Activated T-cell treated with anti-CD3 and anti-CD28 coated beads, Interleukin-2, amount 50 U/mL, for 1 hour (primary cell): Measurements from ENCODE around the gene FADS2.
A peak's percentile ranks its signal among the peaks of the same experiment; 100 is the strongest.

Source experiments
- DNase-seq: peaks from one replicate; pipeline ENCODE4 v3.0.0-alpha.2; 2020

The FADS2 gene

DNA sequence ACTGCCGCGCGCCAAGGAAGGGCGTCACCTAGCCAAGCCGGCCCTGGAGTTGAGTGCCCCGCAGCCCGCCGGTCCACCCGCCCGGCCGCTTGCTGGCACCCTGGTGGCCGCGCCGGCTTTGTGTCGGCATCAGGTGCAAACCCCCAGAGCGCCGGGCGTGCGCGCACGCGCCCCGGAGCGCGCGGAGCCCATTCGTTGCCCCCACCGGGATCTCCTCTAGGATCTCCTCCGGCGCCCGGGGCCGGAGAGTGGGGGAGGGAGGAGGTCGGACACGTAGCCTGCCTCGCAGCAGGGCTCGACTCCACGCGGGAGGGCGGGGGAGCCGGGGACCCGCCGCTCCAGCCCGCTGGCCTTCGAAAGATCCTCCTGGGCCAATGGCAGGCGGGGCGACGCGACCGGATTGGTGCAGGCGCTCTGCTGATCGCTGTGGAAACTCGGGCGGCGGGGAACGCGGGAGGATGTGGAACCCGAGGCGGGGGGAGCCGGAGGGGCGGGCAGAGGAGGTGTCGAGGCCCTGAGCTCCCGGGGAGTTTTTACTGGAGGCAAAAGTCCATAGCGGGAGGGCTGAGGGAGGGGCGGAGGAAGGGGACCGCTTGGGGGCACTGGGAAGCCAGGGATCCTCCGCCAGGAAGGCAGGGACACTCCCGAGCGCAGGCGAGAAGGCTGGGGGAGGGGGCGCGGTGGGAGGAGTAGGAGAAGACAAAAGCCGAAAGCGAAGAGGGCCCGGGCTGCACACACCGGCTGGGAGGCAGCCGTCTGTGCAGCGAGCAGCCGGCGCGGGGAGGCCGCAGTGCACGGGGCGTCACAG, at the start of gene FADS2:
Gene FADS2, plus strand, starts transcription at position 730 of the 808 bp plus-strand sequence. CDS start 91 bp downstream, outside the sequence.
- DNase-seq, result peak; percentile 68

DNA sequence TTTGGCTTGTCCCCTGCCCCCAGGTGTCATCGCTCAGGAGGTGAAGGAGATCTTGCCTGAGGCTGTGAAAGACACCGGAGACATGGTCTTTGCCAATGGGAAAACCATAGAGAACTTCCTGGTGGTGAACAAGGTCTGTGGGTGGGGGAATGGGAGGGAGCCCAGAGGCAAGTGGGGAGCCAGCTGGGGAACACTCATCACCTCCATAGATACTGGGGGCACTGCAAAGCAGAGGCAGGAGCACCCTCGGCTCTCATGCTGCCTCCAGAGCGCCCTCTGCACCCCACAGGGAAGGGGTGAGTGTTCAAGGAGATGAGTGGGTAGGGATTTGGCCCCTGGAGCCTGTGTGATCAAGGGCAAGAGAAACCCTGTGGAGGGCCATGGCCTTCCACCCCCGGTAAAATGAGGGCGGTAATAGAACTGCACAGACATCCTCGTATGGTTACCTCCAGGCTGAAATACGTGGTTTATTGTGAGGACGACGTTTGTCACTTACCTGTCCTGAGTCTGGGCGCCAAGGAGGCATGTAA, 49.7 kb upstream of the FADS2 start:
- no peak for DNase-seq

DNA sequence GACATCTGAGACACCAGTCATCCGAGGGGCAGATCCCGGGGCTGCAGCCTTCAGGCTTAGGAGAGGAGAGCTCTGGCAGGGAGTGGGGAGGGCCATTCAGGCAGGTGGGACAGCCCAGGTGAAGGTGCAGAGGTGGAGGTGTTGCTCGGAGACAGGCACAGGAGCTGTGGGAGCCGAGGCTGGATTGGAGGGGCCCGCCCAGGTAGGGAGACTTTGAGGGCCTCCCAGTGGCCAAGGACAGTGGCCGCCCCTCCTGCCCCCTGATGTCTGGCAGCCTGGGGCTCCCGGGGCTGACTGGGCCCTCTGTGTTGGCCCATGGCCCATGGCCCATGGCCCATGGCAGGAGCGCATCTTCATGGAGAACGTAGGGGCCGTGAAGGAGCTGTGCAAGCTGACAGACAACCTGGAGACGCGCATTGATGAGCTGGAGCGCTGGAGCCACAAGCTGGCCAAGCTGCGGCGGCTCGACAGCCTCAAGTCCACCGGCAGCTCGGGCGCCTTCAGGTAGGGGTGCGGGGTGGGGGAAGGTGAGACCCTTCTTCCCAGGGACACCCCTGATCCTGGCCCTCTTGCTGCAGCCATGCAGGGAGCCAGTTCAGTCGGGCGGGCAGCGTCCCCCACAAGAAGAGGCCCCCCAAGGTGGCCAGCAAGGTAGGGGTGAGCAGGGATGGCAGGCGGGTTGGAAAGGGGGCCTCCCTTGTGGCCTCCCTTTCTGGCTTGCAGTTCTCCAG, 49.0 kb upstream of the FADS2 start:
- no peak for DNase-seq

DNA sequence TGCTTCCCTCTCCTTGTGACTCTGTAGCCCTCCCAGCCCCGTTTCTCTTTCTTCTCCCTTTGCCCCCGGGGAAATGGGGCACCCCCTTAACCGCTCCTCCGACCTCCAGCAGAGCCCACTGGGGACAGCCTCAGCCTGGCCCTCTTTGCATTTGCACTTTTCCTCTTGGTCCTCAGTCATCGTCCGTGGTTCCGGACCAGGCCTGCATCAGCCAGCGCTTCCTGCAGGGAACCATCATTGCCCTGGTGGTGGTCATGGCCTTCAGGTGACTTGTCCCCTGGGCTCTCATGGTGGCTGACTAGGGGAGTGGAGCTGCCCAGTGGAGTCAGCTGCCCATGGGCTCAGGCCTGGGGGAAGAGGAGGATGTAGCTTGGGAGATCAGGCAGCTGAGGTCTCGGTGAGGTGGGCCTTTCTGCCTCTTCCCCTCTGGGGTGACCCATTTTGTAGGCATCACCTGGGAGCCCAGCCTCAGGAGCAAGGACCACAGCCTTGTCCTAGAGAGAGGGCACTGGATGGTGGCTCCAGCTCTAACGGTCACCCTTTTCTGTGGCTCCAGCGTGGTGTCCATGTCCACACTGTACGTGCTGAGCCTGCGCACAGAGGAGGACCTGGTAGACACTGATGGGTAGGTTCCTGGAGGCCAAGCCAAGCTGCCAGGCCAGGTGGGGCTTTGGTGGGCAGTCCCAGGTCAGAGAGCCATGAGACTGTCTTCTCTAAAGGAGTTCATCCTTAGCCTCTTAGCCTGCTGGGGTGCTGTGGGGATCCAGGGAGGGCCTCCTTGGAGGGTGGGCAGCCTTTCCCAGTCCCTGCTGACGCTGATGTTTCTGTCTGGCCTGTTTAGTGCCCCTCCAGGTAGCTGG, 48.2 kb upstream of the FADS2 start:
- no peak for DNase-seq

DNA sequence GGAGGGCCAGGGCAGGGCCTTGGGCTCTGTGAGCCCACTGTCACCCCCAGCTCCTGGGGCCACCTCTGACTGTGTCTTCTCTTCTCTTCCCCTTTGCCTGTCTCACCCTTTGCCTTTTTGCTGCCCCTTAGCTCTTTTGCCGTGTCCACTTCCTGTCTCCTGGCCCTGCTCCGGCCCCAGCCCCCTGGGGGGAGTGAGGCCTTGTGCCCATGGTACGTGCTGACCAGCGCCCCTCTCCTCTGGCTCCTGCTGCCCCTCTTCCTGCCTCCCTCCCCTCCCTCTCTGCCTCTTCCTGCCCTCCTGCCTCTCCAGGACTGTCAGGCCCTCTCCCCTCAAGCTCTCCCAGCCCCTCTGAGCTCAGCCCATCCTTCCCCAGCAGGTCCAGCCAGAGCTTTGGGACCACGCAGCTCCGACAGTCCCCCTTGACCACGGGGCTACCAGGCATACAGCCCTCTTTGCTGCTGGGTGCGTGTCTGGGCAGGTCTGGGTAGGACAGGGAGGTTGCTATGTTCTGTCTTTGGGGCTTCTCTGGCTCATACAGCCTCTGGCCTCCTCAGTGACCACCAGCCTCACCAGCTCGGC, 47.4 kb upstream of the FADS2 start:
- DNase-seq, result no peak

DNA sequence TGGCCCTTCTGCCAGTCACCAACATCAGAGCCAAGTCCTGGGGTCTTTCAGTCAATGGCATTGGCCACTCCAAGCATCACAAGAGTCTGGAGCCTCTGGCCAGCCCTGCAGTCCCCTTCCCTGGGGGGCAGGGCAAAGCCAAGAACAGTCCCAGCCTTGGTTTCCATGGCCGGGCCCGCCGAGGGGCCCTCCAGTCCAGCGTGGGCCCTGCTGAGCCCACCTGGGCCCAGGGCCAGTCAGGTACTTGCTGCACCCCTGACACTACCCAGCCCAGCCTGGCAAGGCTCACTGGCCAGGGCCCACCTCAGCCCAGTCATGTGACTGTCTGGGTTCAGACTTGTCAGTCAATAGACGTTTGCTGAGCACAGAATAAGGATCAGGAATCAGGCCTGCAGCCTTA, 46.5 kb upstream of the FADS2 start:
- no peak for DNase-seq

DNA sequence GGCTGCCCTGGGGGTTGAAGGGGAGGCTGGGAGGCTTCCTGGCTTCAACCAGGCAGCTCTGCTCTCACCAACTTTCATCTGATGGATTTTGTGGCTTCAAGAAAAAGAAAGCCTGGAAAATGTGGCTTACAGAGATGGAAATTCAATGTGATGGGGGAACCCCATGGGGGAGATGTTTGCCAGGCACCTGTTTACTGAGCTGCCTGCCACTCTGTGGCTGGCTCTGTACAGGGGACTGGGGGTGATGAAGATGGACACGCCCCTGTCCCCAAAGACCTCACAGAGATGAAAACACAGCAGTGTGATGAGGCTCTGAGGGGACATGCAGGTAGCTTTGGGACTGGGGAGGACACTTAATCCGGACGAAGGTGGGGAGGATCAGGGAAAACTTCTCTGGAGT, 45.8 kb upstream of the FADS2 start:
- DNase-seq, result no peak

DNA sequence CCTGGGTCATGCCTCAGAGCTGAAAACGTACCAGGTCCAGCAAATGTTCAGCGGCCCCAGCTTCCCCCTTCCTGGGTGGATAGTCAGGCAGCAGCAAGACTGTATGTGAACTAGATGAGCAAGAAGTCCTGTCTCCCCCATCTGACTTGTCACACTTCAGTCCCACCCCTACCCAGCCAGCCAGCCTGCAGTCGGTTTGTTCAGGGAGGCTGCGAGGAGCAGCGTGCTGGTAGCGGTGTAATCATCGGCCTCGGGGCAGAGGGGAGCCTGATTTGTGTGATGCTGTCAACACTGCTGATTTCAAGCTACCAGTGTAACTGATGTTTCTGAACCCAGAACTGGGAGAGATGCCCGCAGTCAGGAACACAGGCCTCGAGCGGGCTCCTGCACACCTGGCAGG, 45.3 kb upstream of the FADS2 start:
- no peak for DNase-seq

DNA sequence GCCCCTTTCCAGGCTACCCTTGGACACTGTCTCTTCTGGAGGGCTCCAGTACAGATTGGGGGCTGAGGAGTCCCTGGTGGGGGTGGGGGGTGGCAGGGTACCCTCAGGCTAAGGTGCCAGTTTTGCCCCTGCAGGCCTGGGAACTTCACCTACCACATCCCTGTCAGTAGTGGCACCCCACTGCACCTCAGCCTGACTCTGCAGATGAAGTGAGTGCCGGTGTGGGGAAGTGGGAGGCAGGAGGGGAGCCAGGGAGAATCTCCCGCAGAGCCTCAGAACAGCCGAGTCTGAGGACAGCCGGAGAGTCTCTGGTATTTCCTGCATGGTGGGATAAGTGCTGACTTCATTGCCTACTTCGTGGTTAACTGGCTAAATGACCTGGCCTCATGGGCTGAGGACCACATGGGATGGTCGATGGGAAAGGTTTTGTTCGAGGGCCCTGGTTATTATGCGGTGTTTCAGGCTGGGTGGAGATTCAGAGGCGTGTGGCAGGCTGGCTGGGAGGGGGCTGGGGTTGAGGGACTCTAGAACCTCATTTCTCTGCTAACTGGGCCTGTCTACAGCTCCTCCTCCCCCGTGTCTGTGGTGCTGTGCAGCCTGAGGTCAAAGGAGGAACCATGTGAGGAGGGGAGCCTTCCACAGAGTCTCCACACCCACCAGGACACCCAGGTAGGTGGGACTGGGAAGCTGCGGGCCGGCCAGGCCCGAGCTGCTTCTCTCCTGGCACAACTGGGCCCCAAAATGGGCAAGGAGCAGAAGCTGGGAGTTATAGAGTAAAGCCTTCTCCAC, 44.2 kb upstream of the FADS2 start:
- no peak for DNase-seq

DNA sequence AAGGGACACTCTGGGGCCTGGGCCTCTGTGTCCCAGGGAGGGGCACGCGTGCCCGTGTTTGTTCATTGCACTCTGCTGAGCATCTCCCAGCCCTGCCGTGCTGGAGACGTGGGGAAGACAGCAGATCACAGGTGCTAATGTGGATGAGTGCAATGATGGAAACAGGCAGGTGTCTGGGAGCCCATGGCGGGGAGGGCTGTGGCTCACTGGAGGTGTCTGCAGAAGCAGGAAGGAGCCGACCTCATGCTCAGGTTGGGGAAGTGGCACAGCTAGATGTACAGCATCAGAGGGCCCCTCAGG, 43.6 kb upstream of the FADS2 start:
- no peak for DNase-seq

DNA sequence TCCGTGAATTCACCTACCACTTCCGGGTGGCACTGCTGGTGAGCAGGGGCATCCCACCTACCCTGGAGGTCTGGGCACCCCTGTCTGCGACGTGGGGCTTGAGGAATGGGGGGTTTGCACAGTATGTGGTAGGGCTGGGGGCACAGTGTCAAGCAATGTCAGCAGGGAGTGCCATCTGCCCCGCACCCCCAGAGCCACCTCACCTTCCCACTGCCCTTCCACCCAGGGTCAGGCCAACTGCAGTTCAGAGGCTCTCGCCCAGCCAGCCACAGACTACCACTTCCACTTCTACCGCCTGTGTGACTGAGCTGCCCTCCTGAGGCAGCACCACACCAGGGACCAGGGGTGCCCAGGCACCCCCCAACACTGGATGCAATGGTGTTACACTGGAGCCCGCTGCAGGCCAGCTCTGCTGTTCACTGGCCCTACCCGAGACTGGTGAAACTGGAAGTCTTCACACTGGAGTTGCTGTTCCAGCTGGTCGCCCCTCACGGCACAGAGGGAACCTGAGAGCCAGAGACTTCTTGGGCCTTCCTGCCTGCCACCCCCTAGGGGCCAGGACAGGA, 42.2 kb upstream of the FADS2 start:
- DNase-seq, result no peak

DNA sequence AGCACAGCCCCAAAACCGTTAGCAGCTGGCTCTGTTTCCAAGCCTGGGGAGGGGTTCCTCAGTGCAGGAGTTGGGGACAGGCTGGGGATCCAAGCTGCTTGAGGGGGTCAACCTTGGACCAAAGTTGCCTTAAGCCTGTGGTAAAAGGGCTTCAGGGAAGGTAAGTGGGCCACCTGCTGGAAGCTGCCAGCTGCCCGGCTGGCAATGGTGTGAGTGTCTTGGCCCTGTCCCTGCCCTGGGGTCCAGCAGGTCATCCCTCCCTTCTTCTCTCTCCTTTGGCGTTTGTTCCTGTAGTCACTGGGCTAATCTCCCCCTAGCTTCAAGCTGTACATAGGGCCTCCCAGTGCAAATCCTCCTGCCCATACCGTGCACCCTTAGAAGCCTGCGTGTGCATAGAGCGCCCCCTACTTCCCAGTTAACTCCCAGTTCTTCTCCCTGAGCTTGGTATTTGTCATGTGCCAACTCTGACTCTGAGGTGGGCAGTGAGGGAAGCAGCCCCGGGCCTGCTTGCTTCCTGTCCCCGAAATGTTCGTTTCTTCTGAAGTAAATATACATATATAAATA, 40.1 kb upstream of the FADS2 start:
- no peak for DNase-seq

DNA sequence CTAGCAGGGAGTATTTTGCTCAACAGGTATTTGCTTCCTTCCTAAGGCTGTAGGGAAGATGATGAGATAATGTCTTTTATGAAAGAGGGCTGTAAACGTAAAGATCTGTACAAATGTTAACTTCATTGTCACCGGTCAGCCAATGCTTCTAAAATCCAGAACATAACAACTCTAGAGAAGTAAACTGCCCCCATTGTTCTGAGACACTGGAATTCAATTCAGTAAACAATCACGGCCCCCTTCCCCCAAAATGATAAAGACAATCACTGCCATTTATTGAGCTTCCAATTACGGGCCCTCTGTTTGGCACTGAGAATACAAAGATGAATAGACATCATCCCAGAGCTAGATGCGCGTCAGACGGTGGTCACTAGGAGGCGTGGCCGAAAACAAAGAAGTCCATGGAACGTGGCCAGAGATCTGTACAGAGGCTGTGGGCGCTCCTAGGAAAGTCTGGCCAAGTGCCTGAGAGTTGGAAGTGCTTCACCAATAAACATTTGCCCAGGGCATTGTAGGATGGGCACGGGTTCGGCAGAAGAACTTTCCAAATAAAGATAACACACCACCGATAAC, 36.3 kb upstream of the FADS2 start:
- no peak for DNase-seq

DNA sequence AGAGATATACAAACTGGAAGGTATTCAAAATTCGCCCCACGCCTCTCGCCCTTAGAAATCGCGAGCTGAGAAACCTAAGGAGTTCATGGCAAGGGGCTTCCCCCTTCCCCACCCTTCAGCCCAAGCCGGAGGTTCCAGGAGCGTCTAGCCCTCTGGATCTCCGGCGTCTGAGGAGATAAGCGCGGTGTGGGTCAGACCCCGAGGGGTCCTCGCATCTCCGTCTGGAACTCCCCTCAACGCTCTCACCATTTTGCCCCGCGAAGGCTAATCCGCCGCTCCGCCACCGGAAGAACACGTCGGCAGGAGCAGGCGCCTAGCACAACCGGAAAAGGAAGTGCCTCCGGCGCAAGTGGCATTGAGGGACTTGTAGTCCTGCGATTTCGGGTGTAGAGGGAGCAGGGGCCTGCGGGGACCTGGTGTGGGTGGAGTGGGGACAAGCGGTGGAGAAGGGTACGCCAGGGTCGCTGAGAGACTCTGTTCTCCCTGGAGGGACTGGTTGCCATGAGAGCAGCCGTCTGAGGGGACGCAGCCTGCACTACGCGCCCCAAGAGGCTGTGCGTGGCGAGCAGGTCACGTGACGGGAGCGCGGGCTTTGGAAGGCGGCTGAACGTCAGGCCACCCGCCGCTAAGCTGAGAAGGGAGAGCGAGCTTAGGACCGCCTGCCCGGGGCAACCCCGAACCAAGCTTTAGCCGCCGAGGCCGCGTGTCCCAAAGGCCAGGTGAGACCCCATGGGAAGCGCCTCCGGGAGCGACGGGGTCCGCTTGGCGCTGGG, 35.6 kb upstream of the FADS2 start, which contains the start of the genes FEN1 and TMEM258:
Gene FEN1, plus strand, starts transcription at position 602 of the 773 bp plus-strand sequence. CDS start 2,451 bp downstream, outside the sequence.
Gene TMEM258, minus strand, starts transcription at position 290 of the 773 bp plus-strand sequence. Its CDS starts 41 bp downstream, at position 249.
- DNase-seq, result peak; percentile 87

DNA sequence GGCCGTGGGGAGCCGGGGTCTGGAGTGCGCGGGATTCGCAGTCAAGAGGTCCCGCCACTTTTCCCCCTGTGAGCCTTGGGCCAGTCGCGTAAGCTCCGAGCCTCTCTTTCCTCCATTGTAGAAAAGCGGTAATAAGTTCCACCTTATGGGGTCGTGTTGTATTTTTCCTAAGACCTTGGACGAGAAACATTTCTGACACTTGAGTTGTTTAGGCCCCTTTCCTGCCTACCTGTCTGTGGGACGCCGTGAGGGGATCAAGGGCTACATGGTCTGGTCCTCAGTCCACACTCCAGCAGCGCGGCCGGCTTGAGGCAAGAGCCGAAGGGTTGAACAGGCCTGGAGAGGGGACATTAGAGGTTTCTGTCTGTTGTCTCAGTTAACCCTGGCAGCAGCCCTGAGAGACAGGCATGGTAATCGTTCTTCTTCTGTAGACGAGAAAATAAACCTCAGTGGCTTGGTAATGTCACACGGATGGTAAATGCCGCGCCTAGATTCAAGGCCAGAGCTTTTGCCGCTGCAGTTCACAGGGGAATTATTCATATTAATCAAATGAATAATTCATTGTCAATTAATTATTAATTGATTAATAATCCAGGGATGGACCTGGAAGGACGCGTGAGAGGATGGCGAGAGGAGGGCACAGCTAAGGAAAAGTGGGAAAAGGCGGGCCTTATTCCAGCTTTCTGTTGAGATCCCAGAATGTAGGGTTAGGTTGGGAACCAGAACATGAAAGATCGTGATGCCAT, 34.8 kb upstream of the FADS2 start:
- no peak for DNase-seq

DNA sequence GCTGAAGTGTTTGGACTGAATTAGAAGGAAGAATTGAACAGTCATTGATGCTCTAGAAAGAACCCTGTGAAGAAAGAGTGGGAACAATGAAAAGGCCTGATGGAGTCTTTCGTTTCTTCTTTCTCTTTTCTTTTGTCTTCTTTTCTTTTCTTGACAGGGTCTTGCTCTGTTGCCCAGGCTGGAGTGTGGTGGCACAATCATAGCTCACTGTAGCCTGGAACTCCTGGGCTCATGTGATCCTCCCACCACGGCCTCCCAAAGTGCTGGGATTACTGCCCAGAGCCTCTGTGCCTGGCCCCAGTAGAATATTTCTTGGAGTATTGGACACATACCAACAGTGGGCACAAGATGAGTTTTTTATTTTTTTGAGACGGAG, 34.3 kb upstream of the FADS2 start:
- DNase-seq, result no peak

DNA sequence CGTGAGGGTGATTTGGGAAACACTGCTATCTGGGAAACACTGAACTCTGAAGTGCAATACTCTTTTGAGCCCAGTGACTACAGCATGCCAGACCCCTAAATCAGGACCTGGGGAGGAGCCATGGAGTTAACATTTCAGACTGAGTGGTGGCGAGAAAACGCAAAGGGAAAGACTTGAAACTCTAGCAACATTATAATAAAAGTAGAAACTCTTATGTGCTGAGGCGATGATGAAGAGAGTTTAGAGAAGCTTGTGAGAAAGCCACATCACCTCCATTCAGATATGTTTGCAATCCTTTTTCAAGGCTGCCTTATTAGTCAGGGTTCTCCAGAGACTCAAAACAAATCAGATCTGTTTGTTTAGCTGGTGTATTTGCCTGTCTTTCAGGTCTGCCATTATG, 33.5 kb upstream of the FADS2 start:
- DNase-seq, result no peak

DNA sequence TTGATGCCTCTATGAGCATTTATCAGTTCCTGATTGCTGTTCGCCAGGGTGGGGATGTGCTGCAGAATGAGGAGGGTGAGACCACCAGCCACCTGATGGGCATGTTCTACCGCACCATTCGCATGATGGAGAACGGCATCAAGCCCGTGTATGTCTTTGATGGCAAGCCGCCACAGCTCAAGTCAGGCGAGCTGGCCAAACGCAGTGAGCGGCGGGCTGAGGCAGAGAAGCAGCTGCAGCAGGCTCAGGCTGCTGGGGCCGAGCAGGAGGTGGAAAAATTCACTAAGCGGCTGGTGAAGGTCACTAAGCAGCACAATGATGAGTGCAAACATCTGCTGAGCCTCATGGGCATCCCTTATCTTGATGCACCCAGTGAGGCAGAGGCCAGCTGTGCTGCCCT, 32.6 kb upstream of the FADS2 start:
- DNase-seq, result no peak

DNA sequence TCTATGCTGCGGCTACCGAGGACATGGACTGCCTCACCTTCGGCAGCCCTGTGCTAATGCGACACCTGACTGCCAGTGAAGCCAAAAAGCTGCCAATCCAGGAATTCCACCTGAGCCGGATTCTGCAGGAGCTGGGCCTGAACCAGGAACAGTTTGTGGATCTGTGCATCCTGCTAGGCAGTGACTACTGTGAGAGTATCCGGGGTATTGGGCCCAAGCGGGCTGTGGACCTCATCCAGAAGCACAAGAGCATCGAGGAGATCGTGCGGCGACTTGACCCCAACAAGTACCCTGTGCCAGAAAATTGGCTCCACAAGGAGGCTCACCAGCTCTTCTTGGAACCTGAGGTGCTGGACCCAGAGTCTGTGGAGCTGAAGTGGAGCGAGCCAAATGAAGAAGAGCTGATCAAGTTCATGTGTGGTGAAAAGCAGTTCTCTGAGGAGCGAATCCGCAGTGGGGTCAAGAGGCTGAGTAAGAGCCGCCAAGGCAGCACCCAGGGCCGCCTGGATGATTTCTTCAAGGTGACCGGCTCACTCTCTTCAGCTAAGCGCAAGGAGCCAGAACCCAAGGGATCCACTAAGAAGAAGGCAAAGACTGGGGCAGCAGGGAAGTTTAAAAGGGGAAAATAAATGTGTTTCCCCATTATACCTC, 32.1 kb upstream of the FADS2 start:
- no peak for DNase-seq
